ENCODE data around the gene AGER.

- TF ChIP-seq ZNF24 (tag by site-specific recombination; IDR thresholded peaks at IDR 0.05) = no peak
- TF ChIP-seq, protein P1, sequence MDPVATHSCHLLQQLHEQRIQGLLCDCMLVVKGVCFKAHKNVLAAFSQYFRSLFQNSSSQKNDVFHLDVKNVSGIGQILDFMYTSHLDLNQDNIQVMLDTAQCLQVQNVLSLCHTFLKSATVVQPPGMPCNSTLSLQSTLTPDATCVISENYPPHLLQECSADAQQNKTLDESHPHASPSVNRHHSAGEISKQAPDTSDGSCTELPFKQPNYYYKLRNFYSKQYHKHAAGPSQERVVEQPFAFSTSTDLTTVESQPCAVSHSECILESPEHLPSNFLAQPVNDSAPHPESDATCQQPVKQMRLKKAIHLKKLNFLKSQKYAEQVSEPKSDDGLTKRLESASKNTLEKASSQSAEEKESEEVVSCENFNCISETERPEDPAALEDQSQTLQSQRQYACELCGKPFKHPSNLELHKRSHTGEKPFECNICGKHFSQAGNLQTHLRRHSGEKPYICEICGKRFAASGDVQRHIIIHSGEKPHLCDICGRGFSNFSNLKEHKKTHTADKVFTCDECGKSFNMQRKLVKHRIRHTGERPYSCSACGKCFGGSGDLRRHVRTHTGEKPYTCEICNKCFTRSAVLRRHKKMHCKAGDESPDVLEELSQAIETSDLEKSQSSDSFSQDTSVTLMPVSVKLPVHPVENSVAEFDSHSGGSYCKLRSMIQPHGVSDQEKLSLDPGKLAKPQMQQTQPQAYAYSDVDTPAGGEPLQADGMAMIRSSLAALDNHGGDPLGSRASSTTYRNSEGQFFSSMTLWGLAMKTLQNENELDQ (tag by site-specific recombination; IDR thresholded peaks at IDR 0.05; ENCODE audit: low read depth) = no peak
- TF ChIP-seq ZEB2 (tag by site-specific recombination; IDR thresholded peaks at IDR 0.05) = no peak
- TF ChIP-seq, protein P2, sequence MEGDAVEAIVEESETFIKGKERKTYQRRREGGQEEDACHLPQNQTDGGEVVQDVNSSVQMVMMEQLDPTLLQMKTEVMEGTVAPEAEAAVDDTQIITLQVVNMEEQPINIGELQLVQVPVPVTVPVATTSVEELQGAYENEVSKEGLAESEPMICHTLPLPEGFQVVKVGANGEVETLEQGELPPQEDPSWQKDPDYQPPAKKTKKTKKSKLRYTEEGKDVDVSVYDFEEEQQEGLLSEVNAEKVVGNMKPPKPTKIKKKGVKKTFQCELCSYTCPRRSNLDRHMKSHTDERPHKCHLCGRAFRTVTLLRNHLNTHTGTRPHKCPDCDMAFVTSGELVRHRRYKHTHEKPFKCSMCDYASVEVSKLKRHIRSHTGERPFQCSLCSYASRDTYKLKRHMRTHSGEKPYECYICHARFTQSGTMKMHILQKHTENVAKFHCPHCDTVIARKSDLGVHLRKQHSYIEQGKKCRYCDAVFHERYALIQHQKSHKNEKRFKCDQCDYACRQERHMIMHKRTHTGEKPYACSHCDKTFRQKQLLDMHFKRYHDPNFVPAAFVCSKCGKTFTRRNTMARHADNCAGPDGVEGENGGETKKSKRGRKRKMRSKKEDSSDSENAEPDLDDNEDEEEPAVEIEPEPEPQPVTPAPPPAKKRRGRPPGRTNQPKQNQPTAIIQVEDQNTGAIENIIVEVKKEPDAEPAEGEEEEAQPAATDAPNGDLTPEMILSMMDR (tag by site-specific recombination; IDR thresholded peaks at IDR 0.05) = no peak
These were observed 8.7 kb downstream of the AGER start for GRCh38 chr6:32175322-32175710.
